ENCODE measurements around the gene CTTN.

CTTN gene

DNA sequence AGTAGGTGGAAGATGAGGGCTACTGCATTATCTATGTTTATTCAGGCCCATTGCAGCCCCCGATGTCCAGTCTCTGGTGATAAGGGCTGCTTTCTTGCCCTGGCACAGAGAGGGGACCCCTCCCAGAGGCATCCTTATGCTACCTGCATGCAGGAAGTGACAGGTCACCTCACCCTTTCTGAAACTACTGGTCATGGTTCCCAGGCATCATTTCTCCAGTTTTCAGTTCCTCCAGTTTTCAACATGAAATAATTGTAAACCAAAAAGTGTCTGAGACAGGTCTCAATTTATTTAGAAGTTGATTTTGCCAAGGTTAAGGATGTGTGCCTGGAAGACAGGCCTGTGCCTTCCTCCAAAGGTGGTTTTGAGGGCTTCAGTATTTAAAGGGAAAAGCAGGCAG is 57.0 kb downstream of the CTTN start:
- TF ChIP-seq, protein P1, sequence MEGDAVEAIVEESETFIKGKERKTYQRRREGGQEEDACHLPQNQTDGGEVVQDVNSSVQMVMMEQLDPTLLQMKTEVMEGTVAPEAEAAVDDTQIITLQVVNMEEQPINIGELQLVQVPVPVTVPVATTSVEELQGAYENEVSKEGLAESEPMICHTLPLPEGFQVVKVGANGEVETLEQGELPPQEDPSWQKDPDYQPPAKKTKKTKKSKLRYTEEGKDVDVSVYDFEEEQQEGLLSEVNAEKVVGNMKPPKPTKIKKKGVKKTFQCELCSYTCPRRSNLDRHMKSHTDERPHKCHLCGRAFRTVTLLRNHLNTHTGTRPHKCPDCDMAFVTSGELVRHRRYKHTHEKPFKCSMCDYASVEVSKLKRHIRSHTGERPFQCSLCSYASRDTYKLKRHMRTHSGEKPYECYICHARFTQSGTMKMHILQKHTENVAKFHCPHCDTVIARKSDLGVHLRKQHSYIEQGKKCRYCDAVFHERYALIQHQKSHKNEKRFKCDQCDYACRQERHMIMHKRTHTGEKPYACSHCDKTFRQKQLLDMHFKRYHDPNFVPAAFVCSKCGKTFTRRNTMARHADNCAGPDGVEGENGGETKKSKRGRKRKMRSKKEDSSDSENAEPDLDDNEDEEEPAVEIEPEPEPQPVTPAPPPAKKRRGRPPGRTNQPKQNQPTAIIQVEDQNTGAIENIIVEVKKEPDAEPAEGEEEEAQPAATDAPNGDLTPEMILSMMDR (IDR thresholded peaks at IDR 0.05; ENCODE audit: borderline replicate concordance, control extremely low read depth, extremely low read depth, insufficient read depth, missing control alignments): no peak
- no peak for DNase-seq (ENCODE audit: low spot score)
- in situ Hi-C loops (cut with MboI; ENCODE audit: low sequenced_read_pairs, unreplicated experiment): loop anchor here (25.0 kb wide), 1 partner anchor 957 kb away; no protein-coding TSS in a partner anchor

- no peak for DNase-seq (ENCODE audit: low spot score)
- TF ChIP-seq, protein P1 (IDR thresholded peaks at IDR 0.05; ENCODE audit: borderline replicate concordance, control extremely low read depth, extremely low read depth, insufficient read depth, missing control alignments): no peak
- in situ Hi-C loops (cut with MboI; ENCODE audit: low sequenced_read_pairs, unreplicated experiment): loop anchor here (25.0 kb wide), 1 partner anchor 955 kb away; no protein-coding TSS in a partner anchor
Measured at GRCh38 chr11:70456921-70457532, 58.7 kb downstream of the CTTN start.

- in situ Hi-C loops (cut with MboI; ENCODE audit: low sequenced_read_pairs, unreplicated experiment): loop anchor here (25.0 kb wide), 1 partner anchor 954 kb away; no protein-coding TSS in a partner anchor
- TF ChIP-seq, protein P1 (IDR thresholded peaks at IDR 0.05; ENCODE audit: borderline replicate concordance, control extremely low read depth, extremely low read depth, insufficient read depth, missing control alignments): no peak
- DNase-seq (ENCODE audit: low spot score): no peak
Measured at GRCh38 chr11:70458736-70459135, 60.4 kb downstream of the CTTN start.

DNA sequence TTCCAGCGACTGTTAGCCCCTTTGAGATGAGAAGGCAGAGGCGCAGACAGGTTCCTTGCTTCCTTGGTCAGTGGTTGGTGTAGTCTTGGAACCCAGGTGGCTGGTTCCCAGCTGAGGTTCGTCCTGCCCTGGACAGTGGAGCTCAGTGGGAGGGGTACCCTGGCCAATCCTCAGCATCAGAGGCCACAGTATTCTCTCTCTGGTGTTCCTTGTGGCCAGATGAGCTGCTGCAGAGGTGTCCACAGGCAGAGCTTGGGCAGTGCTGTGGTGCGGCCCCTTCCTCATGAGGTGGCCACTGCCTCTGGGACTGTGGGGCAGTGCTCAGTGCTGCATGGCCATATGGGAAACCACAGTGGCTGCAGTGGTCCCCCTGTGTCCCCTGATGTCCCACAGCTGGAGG is 61.8 kb downstream of the CTTN start:
- in situ Hi-C loops (cut with MboI; ENCODE audit: low sequenced_read_pairs, unreplicated experiment): loop anchor here (10.0 to 25.0 kb wide), 2 partner anchors 295 to 952 kb away; no protein-coding TSS in a partner anchor
- TF ChIP-seq, protein P1 (IDR thresholded peaks at IDR 0.05; ENCODE audit: borderline replicate concordance, control extremely low read depth, extremely low read depth, insufficient read depth, missing control alignments): no peak
- DNase-seq (ENCODE audit: low spot score): no peak

GRCh38 chr11:70460964-70461363 is 62.6 kb downstream of the CTTN start:
- in situ Hi-C loops (cut with MboI; ENCODE audit: low sequenced_read_pairs, unreplicated experiment): loop anchor here (10.0 to 25.0 kb wide), 2 partner anchors 294 to 951 kb away; no protein-coding TSS in a partner anchor
- DNase-seq (ENCODE audit: low spot score): no peak
- TF ChIP-seq, protein P1 (IDR thresholded peaks at IDR 0.05; ENCODE audit: borderline replicate concordance, control extremely low read depth, extremely low read depth, insufficient read depth, missing control alignments): no peak

DNA sequence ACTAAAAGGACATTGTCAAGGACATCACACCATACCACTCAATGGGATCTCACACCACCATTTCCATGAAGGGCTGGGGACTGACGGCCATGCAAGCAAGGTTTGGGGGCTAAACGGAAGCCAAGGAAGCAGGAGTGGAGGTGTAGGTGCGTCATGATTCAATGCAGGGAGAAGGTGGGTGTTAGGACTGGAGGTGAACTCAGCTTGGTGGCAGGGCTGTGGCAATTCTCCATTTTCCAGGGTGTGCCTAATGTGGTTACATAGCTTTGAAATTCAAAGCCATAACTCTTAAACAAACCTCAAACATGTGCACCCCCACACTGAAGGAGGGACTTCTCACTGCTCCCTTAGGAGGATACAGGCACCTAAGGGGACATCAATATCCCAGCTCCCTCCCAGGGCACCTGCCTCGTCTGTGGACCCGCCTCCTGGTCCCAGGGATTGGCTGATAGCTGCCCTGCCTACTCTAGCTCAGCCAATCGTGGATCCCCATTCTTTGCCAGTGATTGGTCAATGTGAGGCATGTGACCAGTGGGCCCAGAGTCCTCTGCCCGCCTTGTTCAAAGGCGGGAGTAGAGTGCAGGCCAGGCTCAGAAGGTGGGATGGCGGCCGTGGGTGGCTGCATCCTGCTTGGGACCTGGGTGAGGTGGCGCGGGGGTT is 64.6 kb downstream of the CTTN start:
- no peak for DNase-seq (ENCODE audit: low spot score)
- TF ChIP-seq, protein P1 (IDR thresholded peaks at IDR 0.05; ENCODE audit: borderline replicate concordance, control extremely low read depth, extremely low read depth, insufficient read depth, missing control alignments): no peak
- in situ Hi-C loops (cut with MboI; ENCODE audit: low sequenced_read_pairs, unreplicated experiment): loop anchor here (10.0 to 25.0 kb wide), 2 partner anchors 292 to 949 kb away; no protein-coding TSS in a partner anchor

Data from GM13976 (cell line).